Left lung (tissue), 10 donors: ENCODE data around the gene PRSS27. TPM values are rescaled to one million over a fixed set of nuclear protein-coding genes. Genes with fewer than 3 reads are reported as not detected.

ENCODE experiments used
- ATAC-seq: fragments of 200-7000 bp; cut with Tn5 transposase; one replicate; pipeline ENCODE4 v1.9.1; 2020; ENCODE audit warnings: moderate library complexity
- DNase-seq, 4 donors: peaks; one replicate each; pipeline ENCODE4 v3.0.0-alpha.2; 2013 to 2020
- H3K27ac ChIP-seq, 2 donors: fragments of 200-600 bp; sonication (generic) in 1 of 2; one replicate each; pipeline versions ENCODE4 v1.5.0 to v1.8.0; 2020 to 2021
- H3K27me3 ChIP-seq, 2 donors: fragments of 200-600 bp; sonication (generic) in 1 of 2; one replicate each; pipeline versions ENCODE4 v1.5.0 to v1.8.0; 2020 to 2021
- H3K36me3 ChIP-seq, 2 donors: fragments of 200-600 bp; sonication (generic) in 1 of 2; one replicate each; pipeline versions ENCODE4 v1.5.0 to v1.8.0; 2020 to 2021
- H3K4me1 ChIP-seq, 2 donors: fragments of 200-600 bp; one replicate each; pipeline ENCODE4 v1.8.0; 2021
- H3K4me3 ChIP-seq, 2 donors: fragments of 200-600 bp; sonication (generic) in 1 of 2; one replicate each; pipeline versions ENCODE4 v1.5.0 to v1.8.0; 2020 to 2021; ENCODE audit warnings: mild to moderate bottlenecking in 1 of 2
- H3K9me3 ChIP-seq, 2 donors: fragments of 200-600 bp; sonication (generic) in 1 of 2; one replicate each; pipeline versions ENCODE4 v1.5.0 to v1.8.0; 2020 to 2021
- CTCF ChIP-seq, 2 donors: fragments of 200-600 bp; sonication (generic) in 1 of 2; IDR thresholded peaks; one replicate each; pipeline versions ENCODE4 v1.5.0 to v1.8.0; 2021; ENCODE audit warnings: antibody characterized with exemption in 2 of 2
- intact Hi-C, 2 donors: fragments of 100-400 bp; cut with DNase I; formaldehyde crosslinking; loops; one replicate each; pipeline versions ENCODE4 v1.11.2 to v1.14.2; 2022
- polyA plus RNA-seq, 6 donors: library from polyadenylated mRNA; unstranded; fragments of 120-200 nt; gene quantifications; one replicate each; pipeline ENCODE4 v1.2.1, GENCODE V29; 2013; ENCODE audit not compliant: insufficient read length in 6 of 6
- total RNA-seq, 2 donors: library from RNA; stranded (reverse); fragmentation: NEBNext Ultra II Directional; extraction: Animal tissue kit (Norgen Biotek cat#: 25700); gene quantifications; one replicate each; pipeline ENCODE4 v1.2.1, GENCODE V29; 2021
- donor health status: DM: no; HTN: yes; CAD: no.
- donor health status: DM: no; HTN: no; CAD: no.

The PRSS27 gene
- total and polyA plus RNA-seq, 8 donors: 0.45 to 3.3 (median 2.1) TPM

DNA sequence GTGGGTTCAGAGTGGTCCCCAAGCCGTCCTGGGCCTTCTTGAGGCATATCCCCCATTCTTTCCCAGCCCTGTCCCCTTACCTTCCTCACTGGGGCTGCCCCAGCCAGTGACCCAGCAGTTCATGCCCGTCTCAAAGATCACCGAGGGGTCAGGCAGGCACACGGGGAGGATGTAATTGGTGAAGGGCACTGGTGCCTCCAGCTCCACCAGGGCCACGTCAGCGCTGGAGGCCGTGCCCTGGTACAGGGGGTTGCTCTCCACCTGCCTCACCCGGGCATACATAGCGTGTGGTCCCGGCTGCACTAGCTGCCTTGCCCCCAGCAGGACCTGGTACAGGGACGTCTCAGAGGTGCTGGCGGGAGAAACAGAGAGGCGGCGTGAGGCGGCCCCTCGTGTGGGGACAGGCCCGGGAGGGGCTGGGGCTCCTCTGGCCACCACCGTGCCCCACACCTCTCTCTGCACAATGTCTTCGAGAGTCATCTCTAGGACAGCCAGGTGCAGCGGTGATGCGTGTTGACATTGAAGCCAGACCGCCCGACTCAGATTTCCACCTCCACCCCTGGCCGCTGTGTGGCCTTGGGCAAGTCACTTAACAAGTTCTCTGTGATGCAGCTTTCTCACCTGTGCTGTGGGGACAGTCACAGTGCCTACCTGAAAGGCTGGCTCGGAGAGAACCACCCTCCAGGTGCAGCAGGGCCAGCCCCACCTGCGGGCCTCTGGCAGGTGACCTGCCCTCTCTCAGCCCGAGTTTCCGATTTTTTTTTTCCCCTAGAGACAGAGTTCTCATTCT, 5.8 kb downstream of the PRSS27 start:
- TF ChIP-seq CTCF (IDR thresholded peaks at IDR 0.05): no peak
- Histone ChIP-seq H3K4me1 (peaks cover 4 to 10% of the 10 kb centered on the region in 2 donors), H3K9me3 (no peaks in the 10 kb centered on the region), H3K27me3 (peaks cover 0 to 26% of the 10 kb centered on the region in 2 donors), H3K27ac (no peak overlapping the region), H3K36me3 (peaks cover 0 to 11% of the 10 kb centered on the region in 2 donors), H3K4me3 (no peak overlapping the region)
- ATAC-seq: no peak
- DNase-seq: no peak
- intact Hi-C loops: no loop called here

GRCh38 chr16:2713523-2713922, 6.5 kb downstream of the PRSS27 start:
- intact Hi-C loops: no loop called here
- H3K27ac ChIP-seq: no peak overlapping the region
- H3K9me3 ChIP-seq: no peaks in the 10 kb centered on the region
- no peak overlapping the region for H3K4me3 ChIP-seq
- peaks cover 4 to 6% of the 10 kb centered on the region in 2 donors for H3K4me1 ChIP-seq
- no peak for TF ChIP-seq CTCF (IDR thresholded peaks at IDR 0.05)
- DNase-seq (no peak), ATAC-seq (no peak)
- peaks cover 0 to 18% of the 10 kb centered on the region in 2 donors for H3K36me3 ChIP-seq
- peaks cover 0 to 26% of the 10 kb centered on the region in 2 donors for H3K27me3 ChIP-seq

DNA sequence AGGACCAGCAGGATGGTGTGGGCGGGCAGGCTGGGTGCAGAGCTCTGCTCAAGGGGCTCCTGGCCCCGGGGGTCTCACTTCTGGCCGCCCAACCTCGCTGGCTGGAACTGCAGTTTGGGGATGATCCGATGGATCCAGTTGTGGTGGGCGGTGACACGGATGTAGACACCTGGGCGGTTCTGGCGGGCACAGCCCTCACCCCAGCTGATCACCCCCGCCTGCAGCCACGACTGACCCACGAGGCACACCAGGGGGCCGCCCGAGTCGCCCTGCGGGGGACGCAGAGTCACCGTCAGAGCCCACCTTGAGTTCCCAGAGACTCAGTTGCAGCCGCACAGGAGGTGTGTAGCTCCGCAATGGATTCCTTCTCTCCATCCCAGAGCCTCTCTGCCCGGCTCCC, 7.5 kb downstream of the PRSS27 start:
- H3K27me3 ChIP-seq: peaks cover 0 to 26% of the 10 kb centered on the region in 2 donors
- DNase-seq (peak in 1 of 4 donors; percentile 70), ATAC-seq (no peak)
- H3K4me1 ChIP-seq: peaks cover 4 to 6% of the 10 kb centered on the region in 2 donors
- no peak overlapping the region for H3K4me3 ChIP-seq
- intact Hi-C loops: no loop called here
- no peak overlapping the region for H3K27ac ChIP-seq
- H3K36me3 ChIP-seq: peaks cover 0 to 28% of the 10 kb centered on the region in 2 donors
- no peak for TF ChIP-seq CTCF (IDR thresholded peaks at IDR 0.05)
- H3K9me3 ChIP-seq: no peaks in the 10 kb centered on the region

DNA sequence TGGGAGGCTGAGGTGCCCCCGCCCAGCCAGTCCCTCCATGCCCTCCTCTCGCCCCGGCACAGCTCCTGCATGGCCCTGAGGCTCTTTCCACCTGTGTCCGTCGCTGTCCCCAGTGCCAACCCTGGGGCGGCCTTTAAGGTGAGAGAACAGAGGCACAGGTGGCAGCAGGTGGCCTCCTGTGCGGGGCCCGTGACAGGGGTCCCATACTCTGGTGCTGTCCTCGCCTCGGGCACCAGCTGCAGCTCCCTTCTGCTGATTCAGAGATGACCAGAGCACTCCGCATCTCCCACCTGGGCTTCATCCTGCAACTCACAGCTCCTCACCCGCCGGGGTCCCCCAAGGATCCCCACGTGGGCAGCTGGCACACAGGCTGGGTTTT, 8.0 kb downstream of the PRSS27 start:
- intact Hi-C loops: no loop called here
- Histone ChIP-seq H3K4me1 (peaks cover 4 to 6% of the 10 kb centered on the region in 2 donors), H3K27me3 (peaks cover 0 to 26% of the 10 kb centered on the region in 2 donors), H3K4me3 (no peak overlapping the region), H3K27ac (no peak overlapping the region), H3K9me3 (no peaks in the 10 kb centered on the region), H3K36me3 (peaks cover 0 to 32% of the 10 kb centered on the region in 2 donors)
- ATAC-seq: no peak
- no peak for DNase-seq
- TF ChIP-seq CTCF (IDR thresholded peaks at IDR 0.05): no peak

GRCh38 chr16:2711370-2712062, 8.5 kb downstream of the PRSS27 start:
- peaks cover 0 to 38% of the 10 kb centered on the region in 2 donors for H3K36me3 ChIP-seq
- no peak overlapping the region for H3K27ac ChIP-seq
- intact Hi-C loops: no loop called here
- no peak for DNase-seq
- H3K4me1 ChIP-seq: peaks cover 4 to 6% of the 10 kb centered on the region in 2 donors
- ATAC-seq: no peak
- H3K27me3 ChIP-seq: peaks cover 0 to 23% of the 10 kb centered on the region in 2 donors
- no peaks in the 10 kb centered on the region for H3K9me3 ChIP-seq
- no peak for TF ChIP-seq CTCF (IDR thresholded peaks at IDR 0.05)
- H3K4me3 ChIP-seq: no peak overlapping the region
